Activated naive CD8-positive, alpha-beta T cell treated with anti-CD3 and anti-CD28 coated beads, Interleukin-2, amount 10 ng/mL, durations not matched to agents 7 days and 5 days (primary cell): ENCODE data around the gene GAB4. TPM values are rescaled to one million over a fixed set of nuclear protein-coding genes. Genes with fewer than 3 reads are reported as not detected.
"Not testable (repeated sequence)": the region's sequence is repeated elsewhere in the genome, so short reads cannot be mapped to it uniquely, and the experiment has no call there.

ENCODE experiments used
- ATAC-seq: fragments of 150-1000 bp; cut with Tn5 transposase; one replicate; pipeline ENCODE4 v1.10.0; 2021; ENCODE audit warnings: low read depth, moderate library complexity
- POLR2A ChIA-PET: fragments of 350-600 bp; sonication (Branson Sonifier 250); formaldehyde crosslinking; loops from one replicate; lab custom pipeline; 2021; ENCODE audit warnings: antibody characterized with exemption; lab: Charles Lee
- DNase-seq: peaks from one replicate; pipeline ENCODE4 v3.0.0; 2021
- H3K27ac Mint-ChIP-seq: one replicate; pipeline ENCODE4 v1.8.0; 2022; ENCODE audit warnings: mild to moderate bottlenecking, mixed read lengths
- H3K27me3 Mint-ChIP-seq: one replicate; pipeline ENCODE4 v1.8.0; 2022; ENCODE audit warnings: mild to moderate bottlenecking, moderate library complexity, mixed read lengths
- H3K36me3 Mint-ChIP-seq: one replicate; pipeline ENCODE4 v1.8.0; 2021; ENCODE audit warnings: mild to moderate bottlenecking, mixed read lengths
- H3K4me1 Mint-ChIP-seq: one replicate; pipeline ENCODE4 v1.8.0; 2021; ENCODE audit warnings: mixed read lengths
- H3K4me3 Mint-ChIP-seq: one replicate; pipeline ENCODE4 v1.8.0; 2022; ENCODE audit warnings: mild to moderate bottlenecking, moderate library complexity, mixed read lengths
- H3K9me3 Mint-ChIP-seq: one replicate; pipeline ENCODE4 v1.8.0; 2021; ENCODE audit warnings: mixed read lengths
- total RNA-seq, 2 experiments: library from RNA; stranded (reverse); gene quantifications; one replicate each; pipeline ENCODE4 v1.2.3, GENCODE V29; 2021

Gene GAB4
- total RNA-seq, 2 experiments from 2014 or later: not detected

DNA sequence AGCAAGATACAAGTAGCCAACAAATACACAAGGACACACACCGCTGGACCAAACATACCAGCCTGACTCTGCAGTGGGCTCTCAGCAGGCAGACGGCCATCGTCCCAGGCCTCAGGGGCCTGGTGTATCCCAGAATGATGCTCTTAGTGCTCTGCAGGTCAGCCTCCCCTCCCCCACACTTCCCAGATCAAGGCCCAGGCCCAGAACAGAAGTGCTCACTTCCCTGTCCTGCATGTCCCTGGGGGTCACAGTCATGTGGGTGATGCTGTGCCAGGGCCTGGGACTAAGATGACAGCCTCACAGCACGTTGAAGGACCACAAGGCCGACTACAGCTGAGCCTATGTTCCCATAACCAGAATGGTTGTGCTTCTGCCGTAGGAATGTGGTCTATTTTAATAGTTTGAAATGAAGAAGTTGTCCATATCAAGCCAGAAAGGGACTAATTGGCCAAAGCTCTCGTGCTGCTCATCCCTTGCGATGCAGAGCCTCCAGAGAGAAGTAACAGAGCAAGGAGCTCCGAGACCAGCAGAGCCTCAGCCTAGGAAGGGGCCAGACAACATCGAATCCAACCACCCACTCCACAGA lies 48.6 kb downstream of the GAB4 start:
- Mint-ChIP-seq H3K4me3 (no peak overlapping the region), H3K9me3 (no peaks in the 10 kb centered on the region), H3K4me1 (peaks cover 5% of the 10 kb centered on the region), H3K27ac (no peak overlapping the region), H3K36me3 (no peaks in the 10 kb centered on the region), H3K27me3 (no peaks in the 10 kb centered on the region)
- POLR2A ChIA-PET: no interaction called here
- ATAC-seq: no peak
- DNase-seq: no peak

DNA sequence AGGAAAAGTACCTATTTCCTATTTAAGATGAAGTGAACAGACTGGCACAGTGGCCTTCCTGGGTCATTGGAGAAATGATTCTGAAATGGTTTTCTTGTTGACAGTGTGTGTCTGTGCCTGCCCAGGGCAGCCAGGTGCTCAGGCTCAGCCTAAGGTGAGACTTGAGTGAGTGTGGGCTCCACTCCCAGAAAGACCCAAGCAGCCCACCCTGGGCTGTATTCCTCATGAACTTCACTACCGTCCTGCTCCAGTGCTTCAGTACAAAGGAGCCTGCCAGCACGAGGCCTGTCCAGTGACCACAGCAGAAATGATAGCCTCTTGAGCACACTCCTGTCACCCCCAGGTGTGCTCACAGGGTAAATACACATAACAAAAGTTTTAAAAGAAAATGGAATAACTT lies 49.5 kb downstream of the GAB4 start:
- Mint-ChIP-seq H3K9me3 (no peaks in the 10 kb centered on the region), H3K36me3 (no peaks in the 10 kb centered on the region), H3K27ac (no peak overlapping the region), H3K4me3 (no peak overlapping the region), H3K4me1 (peaks cover 7% of the 10 kb centered on the region), H3K27me3 (no peaks in the 10 kb centered on the region)
- DNase-seq: no peak
- POLR2A ChIA-PET: no interaction called here
- ATAC-seq: no peak

DNA sequence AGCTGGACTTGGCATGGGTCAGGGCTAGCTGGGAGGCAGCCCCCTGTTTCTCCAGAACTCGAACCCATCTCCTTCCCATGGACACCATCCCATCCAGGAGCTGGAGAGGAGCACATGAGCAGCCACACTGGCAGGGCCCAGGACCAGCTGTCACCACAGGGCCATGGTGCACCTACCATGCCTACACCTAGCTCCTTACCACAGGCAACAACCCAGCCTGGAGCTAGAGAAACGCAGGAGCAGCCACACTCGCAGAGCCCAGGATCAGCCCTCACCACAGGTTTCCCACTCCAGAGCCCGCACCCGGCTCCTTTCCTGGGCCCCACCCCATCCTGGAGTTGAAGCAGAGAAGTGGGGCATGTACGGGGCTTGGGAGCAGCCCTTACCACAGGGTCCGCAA lies 50.2 kb downstream of the GAB4 start:
- DNase-seq (no peak), ATAC-seq (no peak)
- no peak overlapping the region for H3K27ac Mint-ChIP-seq
- no peaks in the 10 kb centered on the region for H3K9me3 Mint-ChIP-seq
- H3K4me1 Mint-ChIP-seq: peaks cover 7% of the 10 kb centered on the region
- no peak overlapping the region for H3K4me3 Mint-ChIP-seq
- POLR2A ChIA-PET: no interaction called here
- no peaks in the 10 kb centered on the region for H3K27me3 Mint-ChIP-seq
- H3K36me3 Mint-ChIP-seq: no peaks in the 10 kb centered on the region

DNA sequence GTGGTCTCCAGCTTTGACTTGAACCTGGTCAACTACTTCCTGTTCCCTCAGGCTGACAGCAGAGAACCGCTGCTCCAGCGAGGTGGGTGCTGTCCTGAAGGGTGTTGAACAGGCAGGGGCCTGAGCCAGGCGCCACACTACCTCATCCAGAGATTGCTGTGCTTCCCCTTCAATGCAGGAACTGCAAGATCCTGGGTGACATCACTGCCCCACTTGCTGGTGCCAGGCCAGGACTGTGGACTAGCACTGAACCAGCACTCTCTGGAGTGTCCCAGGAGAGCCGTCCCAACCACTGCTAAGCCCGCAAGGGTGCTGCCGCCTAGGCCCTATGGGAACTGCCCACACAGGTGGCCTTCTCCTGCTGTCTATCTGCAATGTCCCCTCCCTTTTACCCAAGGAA lies 51.7 kb downstream of the GAB4 start:
- no peaks in the 10 kb centered on the region for H3K9me3 Mint-ChIP-seq
- no peak for ATAC-seq
- H3K27ac Mint-ChIP-seq: no peak overlapping the region
- DNase-seq: no peak
- H3K36me3 Mint-ChIP-seq: no peaks in the 10 kb centered on the region
- H3K4me3 Mint-ChIP-seq: no peak overlapping the region
- peaks cover 7% of the 10 kb centered on the region for H3K4me1 Mint-ChIP-seq
- H3K27me3 Mint-ChIP-seq: peaks cover 3% of the 10 kb centered on the region
- POLR2A ChIA-PET: no interaction called here

DNA sequence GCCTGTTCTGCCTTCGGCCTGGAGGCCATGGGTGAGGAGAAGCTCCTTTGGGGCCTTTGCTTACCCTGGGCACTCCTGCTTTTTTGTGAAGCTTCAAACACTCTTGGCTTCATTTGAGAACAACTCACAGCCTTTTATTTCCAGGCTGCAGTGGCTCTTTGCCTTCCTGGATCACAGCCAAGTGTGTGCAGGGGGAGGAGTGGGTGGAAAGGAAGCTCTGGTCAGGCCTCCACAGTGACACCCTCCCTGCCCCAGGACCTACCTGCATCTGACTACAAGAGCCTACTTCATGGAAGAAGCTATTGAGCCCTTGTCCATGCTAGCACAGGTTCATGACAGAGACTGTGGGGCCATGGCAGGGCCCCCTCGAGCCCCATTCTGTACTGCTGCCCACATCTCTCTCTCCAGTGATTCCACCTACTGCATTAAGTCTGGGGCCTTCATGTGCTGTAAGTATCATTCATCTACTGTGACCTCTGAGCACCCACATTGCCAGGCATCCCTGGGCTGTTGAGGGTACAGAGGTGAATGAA lies 52.3 kb downstream of the GAB4 start:
- Mint-ChIP-seq H3K27ac (no peak overlapping the region), H3K27me3 (peaks cover 3% of the 10 kb centered on the region), H3K36me3 (no peaks in the 10 kb centered on the region), H3K9me3 (no peaks in the 10 kb centered on the region), H3K4me3 (no peak overlapping the region), H3K4me1 (peaks cover 7% of the 10 kb centered on the region)
- no peak for DNase-seq
- ATAC-seq: peak; percentile 36
- POLR2A ChIA-PET: no interaction called here

DNA sequence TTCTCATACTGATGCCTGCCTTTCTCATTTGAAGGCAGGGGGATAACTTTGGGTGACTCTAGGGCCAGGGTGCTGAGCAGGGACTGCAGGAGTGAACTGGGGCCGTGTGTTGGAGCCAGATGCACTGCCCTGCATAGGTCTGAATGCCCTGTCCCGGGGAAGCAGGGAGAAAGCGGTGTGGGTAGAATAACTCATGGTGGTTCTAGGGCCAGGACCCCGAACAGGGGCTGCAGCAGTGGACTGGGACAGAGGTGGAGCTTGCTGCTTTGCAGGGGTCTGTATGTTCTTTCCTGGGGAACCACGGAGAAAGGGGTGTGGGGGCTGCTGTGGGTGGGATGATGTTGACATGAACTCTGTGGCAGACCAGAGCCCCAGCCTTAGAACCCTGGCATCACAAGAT lies 52.9 kb downstream of the GAB4 start:
- Mint-ChIP-seq H3K36me3 (no peaks in the 10 kb centered on the region), H3K27me3 (peaks cover 3% of the 10 kb centered on the region), H3K4me3 (no peak overlapping the region), H3K27ac (no peak overlapping the region), H3K4me1 (peaks cover 7% of the 10 kb centered on the region), H3K9me3 (no peaks in the 10 kb centered on the region)
- POLR2A ChIA-PET: no interaction called here
- DNase-seq: no peak
- ATAC-seq: no peak

DNA sequence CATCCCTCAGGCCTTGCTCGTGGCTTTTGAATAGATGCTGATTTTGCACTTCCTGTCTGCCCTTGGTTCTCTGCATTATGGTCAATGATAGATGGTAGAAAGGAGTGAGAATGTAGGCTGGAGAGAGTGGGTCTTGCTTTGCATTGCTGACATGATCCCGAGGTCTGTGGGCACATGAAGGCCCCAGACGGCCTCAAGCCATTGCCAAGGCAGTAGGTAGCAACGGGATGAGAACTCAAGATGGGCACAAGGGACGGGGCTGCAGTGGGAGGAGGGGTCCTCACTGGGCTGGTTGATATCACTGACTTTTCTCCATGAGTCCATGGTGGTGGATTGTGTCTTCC lies 54.0 kb downstream of the GAB4 start:
- H3K4me3 Mint-ChIP-seq: no peak overlapping the region
- DNase-seq (no peak), ATAC-seq (no peak)

DNA sequence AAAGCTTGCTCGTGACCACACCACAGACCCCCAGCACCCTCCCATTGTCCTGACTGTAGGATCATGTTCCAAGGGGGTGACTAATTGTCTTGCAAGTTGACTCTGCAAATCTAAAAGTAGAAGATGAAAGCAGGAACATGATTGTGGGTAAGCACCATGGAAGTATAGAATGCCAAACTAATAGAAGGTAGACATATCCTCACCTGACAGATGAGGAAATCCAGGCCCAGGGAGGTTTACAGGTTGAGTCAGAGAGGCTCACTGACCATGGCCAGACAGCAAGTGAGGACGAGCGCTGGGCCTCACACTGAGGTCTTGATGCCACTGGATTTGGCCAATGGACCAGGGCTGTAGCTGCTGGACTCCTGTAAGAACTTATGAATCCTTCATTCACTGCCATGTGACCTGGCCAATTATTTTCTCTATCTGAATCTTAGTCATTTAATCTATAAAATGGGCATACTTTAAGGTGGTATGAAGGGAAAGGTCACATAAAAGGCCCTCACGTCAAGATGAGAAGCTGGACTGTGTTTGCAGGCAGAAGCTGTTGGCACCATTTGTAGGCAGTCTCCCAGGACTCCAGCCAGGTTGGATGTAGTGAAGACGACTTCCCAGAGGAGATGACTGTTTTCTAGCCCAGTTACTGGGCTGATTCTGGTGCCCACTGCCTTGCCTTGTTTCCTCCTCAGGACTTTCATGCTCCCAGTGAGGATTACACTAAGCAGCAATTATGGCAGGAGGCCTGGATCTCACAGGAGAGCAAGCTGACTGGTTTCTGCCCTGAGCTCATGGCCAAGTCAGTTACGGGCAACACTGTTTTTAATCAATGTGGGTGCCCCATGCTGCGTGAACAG lies 54.6 kb downstream of the GAB4 start:
- POLR2A ChIA-PET: no interaction called here
- Mint-ChIP-seq H3K36me3 (no peaks in the 10 kb centered on the region), H3K27me3 (peaks cover 3% of the 10 kb centered on the region), H3K27ac (no peak overlapping the region), H3K4me1 (peaks cover 12% of the 10 kb centered on the region), H3K9me3 (no peaks in the 10 kb centered on the region), H3K4me3 (no peak overlapping the region)
- ATAC-seq: no peak
- no peak for DNase-seq

More for the DNA sequence above, 54.0 kb downstream of the GAB4 start:
- POLR2A ChIA-PET: no interaction called here
- peaks cover 3% of the 10 kb centered on the region for H3K27me3 Mint-ChIP-seq
- no peaks in the 10 kb centered on the region for H3K9me3 Mint-ChIP-seq
- peaks cover 12% of the 10 kb centered on the region for H3K4me1 Mint-ChIP-seq
- no peaks in the 10 kb centered on the region for H3K36me3 Mint-ChIP-seq
- no peak overlapping the region for H3K27ac Mint-ChIP-seq

DNA sequence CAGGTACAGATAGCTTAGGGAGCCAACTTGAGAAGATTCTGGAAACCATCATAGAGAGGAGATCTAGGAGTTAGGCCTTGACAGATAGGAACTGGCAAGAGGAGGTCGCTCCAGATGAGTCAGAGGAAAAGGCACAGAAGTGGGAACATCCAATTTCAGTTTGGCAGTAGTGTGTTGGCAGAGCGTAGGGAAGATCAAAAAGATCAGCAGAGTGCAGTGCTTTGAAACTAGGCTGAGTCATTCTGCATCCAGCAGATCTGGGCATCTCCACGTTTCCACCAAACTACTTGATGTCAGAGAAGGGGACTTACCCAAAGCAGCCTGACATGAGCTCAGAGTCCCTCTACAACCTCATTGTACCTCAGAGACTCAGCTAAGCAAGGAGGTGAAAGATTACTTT lies 58.5 kb downstream of the GAB4 start:
- no peak for DNase-seq
- Mint-ChIP-seq H3K4me3 (no peak overlapping the region), H3K36me3 (no peaks in the 10 kb centered on the region), H3K27me3 (peaks cover 6% of the 10 kb centered on the region), H3K9me3 (no peaks in the 10 kb centered on the region), H3K27ac (no peak overlapping the region), H3K4me1 (peaks cover 7% of the 10 kb centered on the region)
- ATAC-seq: no peak
- POLR2A ChIA-PET: no interaction called here

DNA sequence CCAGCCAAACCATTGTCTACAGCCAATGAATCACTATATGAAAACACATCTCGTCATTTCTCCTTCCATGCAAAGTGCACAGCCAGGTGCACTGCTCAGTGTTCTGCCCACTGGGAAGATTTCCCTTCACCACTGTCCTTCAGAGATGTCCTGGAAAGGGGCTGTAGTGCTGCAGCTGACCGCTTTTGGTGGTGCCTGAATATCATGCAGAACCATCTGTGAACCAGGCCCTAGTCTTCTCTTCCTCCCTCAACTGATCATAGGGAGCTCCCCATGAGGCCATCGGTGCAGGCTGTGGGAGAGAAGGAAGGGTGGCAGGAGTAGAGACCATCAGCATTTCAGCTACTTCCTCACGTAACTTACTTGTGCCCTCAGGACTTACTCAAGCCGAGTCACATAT lies 70.2 kb downstream of the GAB4 start:
- H3K9me3 Mint-ChIP-seq: no peaks in the 10 kb centered on the region
- peaks cover 15% of the 10 kb centered on the region for H3K27me3 Mint-ChIP-seq
- no peaks in the 10 kb centered on the region for H3K4me1 Mint-ChIP-seq
- no peaks in the 10 kb centered on the region for H3K36me3 Mint-ChIP-seq
- POLR2A ChIA-PET: no interaction called here
- DNase-seq (no peak), ATAC-seq (no peak)
- H3K4me3 Mint-ChIP-seq: no peak overlapping the region
- no peak overlapping the region for H3K27ac Mint-ChIP-seq

DNA sequence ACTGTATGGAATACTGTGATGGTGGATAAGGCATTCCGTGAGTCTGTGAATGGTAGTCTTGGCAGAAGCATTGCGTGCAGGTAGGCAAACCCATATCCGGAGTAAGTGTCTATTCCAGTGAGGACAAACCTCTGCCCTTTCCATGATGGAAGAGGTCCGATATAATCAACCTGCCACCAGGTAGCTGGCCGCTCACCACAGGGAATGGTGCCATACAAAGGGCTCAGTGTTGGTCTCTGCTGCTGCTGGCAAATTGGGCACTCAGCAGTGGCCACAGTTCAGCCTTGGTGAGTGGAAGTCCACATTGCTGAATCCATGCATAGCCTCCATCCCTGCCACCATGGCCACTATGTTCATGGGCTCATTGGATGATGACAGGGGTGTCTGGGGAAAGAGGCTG lies 70.8 kb downstream of the GAB4 start:
- H3K9me3 Mint-ChIP-seq, ATAC-seq, POLR2A ChIA-PET, H3K27ac Mint-ChIP-seq, H3K4me1 Mint-ChIP-seq, DNase-seq, H3K36me3 Mint-ChIP-seq, H3K4me3 Mint-ChIP-seq: not testable (repeated sequence)
- peaks cover 14% of the 10 kb centered on the region for H3K27me3 Mint-ChIP-seq

DNA sequence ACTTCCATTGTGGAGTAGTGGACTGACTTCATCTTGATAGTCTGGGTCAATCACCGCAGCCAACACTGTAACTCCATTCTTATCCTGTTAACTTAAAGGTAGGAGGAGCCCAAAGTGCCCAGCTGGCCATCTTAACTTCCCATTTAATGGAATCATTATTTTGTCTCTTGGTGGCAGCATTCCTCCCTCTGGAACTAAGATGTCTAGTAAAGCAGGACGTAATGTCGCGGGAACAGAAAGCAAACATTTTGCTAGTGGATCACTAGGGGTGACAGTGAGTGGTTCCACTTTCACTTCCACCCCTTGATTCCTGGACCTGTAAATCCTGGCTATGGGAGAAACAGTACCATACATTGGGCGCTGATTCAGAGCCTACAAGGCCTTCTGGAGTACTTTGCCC lies 71.4 kb downstream of the GAB4 start:
- Mint-ChIP-seq H3K4me1 (no peaks in the 10 kb centered on the region), H3K4me3 (no peak overlapping the region), H3K36me3 (no peaks in the 10 kb centered on the region), H3K27ac (no peak overlapping the region), H3K27me3 (peaks cover 14% of the 10 kb centered on the region), H3K9me3 (no peaks in the 10 kb centered on the region)
- no peak for ATAC-seq
- POLR2A ChIA-PET: no interaction called here
- DNase-seq: no peak

DNA sequence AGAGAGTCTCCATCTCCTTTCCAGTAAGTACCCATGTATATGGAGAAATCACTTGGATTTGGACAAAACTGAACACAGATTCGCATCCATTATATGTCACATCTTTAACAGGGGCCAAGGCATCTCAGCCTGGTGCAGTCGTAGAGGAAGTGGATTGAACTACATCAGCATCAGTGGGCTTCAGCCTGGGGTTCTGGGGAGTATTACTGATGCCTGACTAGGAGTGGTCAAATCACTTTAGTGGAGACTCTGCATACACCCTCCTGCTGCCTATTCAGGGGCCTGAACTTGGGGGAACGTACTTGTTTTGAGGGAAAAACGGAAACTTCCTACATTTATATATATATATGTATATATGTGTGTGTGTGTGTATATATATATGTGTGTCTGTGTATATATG lies 72.8 kb downstream of the GAB4 start:
- Mint-ChIP-seq H3K4me3 (no peak overlapping the region), H3K27me3 (peaks cover 16% of the 10 kb centered on the region), H3K27ac (no peak overlapping the region), H3K9me3 (no peaks in the 10 kb centered on the region), H3K36me3 (no peaks in the 10 kb centered on the region), H3K4me1 (no peaks in the 10 kb centered on the region)
- POLR2A ChIA-PET: no interaction called here
- ATAC-seq (no peak), DNase-seq (no peak)
